HCT116 (cell line): ENCODE measurements around the gene PTCH2.

Experiments
- SP1 ChIP-seq: IDR thresholded peaks from 2 replicates; pipeline ENCODE4 v1.6.1; 2012; ENCODE audit warnings: low read depth
- YY1 ChIP-seq: IDR thresholded peaks from 2 replicates; pipeline ENCODE4 v1.6.1; 2011; ENCODE audit warnings: low read length, low read depth, moderate library complexity, mild to moderate bottlenecking; ENCODE audit not compliant: insufficient replicate concordance; ENCODE audit errors: extremely low read depth

- TF ChIP-seq SP1 (no peak), YY1 (no peak)
Observed at GRCh38 chr1:44798481-44799365, 44.3 kb downstream of the PTCH2 start.
